Endothelial cell (in vitro differentiated cells): ENCODE results near the gene RPTOR. TPM values are rescaled to one million over a fixed set of nuclear protein-coding genes. Genes with fewer than 3 reads are reported as not detected.

Source experiments
- DNase-seq: peaks from one replicate; pipeline ENCODE4 v3.0.0; 2021; ENCODE audit warnings: low spot score
- H3K27ac Mint-ChIP-seq: one replicate; pipeline ENCODE4 v1.8.0; 2021; ENCODE audit warnings: mixed read lengths, inconsistent platforms; ENCODE audit not compliant: unreplicated experiment
- H3K27me3 Mint-ChIP-seq: one replicate; pipeline ENCODE4 v1.8.0; 2021; ENCODE audit warnings: mild to moderate bottlenecking, moderate library complexity, mixed read lengths, inconsistent platforms; ENCODE audit not compliant: unreplicated experiment
- H3K36me3 Mint-ChIP-seq: one replicate; pipeline ENCODE4 v1.8.0; 2021; ENCODE audit warnings: mild to moderate bottlenecking, low read depth, mixed read lengths, inconsistent platforms; ENCODE audit not compliant: unreplicated experiment
- H3K4me1 Mint-ChIP-seq: one replicate; pipeline ENCODE4 v1.8.0; 2021; ENCODE audit warnings: mild to moderate bottlenecking, mixed read lengths, inconsistent platforms; ENCODE audit not compliant: unreplicated experiment
- H3K4me3 Mint-ChIP-seq: one replicate; pipeline ENCODE4 v1.8.0; 2021; ENCODE audit warnings: mild to moderate bottlenecking, mixed read lengths, inconsistent platforms; ENCODE audit not compliant: unreplicated experiment
- H3K9me3 Mint-ChIP-seq: one replicate; pipeline ENCODE4 v1.8.0; 2021; ENCODE audit warnings: mixed read lengths, inconsistent platforms; ENCODE audit not compliant: unreplicated experiment
- total RNA-seq: library from RNA; stranded (reverse); fragmentation: NEBNext Ultra II Directional; extraction: Animal tissue kit (Norgen Biotek cat#: 25700); gene quantifications from one replicate; pipeline ENCODE4 v1.2.1, GENCODE V29; 2021; ENCODE audit not compliant: unreplicated experiment
- TF ChIP-seq, protein P1 (sequence below): fragments of 200-600 bp; sonication (generic); IDR thresholded peaks from one replicate; pipeline ENCODE4 v1.5.0; 2021; ENCODE audit warnings: antibody characterized with exemption; ENCODE audit not compliant: unreplicated experiment

The RPTOR gene
- total RNA-seq, 1 donor from 2014 or later: 36.7 TPM

DNA sequence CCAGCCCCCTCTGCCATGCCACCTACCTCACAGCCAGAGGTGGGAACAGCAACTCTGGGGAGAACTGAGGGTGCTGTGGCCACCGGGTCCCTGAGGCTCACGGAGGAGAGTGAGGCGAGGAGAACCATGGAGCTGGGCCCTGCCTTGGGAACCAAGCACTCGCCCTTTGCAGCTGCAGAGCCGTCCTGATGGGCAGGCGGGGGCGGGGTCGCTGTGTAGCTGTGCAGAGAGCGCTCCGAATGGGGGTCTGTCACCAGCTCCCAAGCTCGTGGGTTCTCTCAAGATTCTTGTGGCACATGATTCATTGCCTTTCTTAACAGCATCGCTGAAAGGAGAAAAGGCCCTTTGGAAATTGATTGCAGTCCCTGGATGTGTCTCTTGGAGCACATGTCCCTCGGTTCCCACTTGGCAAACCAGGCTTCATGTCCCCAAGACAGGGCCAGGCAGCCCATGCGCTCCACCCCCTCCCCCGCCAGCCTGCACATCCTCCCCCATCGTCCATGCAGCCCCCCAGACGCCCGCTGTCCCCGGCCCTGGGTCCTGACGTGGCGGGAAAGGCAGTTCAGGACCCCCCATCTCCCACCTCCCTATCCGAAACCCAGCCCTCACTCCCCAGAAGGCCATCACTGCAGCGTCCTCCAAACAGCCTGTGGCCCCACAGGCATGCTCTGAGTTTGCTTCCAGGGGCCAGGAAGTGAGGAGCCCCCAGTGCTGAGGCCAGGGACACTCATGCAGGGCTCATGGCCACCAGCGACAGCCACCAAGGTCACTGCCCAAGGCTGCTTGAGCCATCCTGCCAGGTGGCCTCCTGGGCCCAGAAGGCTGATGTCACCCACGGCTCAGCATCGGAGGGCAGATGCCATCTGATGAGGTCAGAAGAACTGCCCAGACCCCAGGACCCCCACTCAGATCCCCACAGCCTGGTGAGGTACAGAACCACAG lies 426.4 kb downstream of the RPTOR start:
- H3K36me3 Mint-ChIP-seq: no peaks in the 10 kb centered on the region
- H3K4me3 Mint-ChIP-seq: no peak overlapping the region
- DNase-seq: no peak
- peaks cover 6% of the 10 kb centered on the region for H3K27me3 Mint-ChIP-seq
- no peaks in the 10 kb centered on the region for H3K9me3 Mint-ChIP-seq
- no peak overlapping the region for H3K27ac Mint-ChIP-seq
- no peaks in the 10 kb centered on the region for H3K4me1 Mint-ChIP-seq
- TF ChIP-seq, protein P1, sequence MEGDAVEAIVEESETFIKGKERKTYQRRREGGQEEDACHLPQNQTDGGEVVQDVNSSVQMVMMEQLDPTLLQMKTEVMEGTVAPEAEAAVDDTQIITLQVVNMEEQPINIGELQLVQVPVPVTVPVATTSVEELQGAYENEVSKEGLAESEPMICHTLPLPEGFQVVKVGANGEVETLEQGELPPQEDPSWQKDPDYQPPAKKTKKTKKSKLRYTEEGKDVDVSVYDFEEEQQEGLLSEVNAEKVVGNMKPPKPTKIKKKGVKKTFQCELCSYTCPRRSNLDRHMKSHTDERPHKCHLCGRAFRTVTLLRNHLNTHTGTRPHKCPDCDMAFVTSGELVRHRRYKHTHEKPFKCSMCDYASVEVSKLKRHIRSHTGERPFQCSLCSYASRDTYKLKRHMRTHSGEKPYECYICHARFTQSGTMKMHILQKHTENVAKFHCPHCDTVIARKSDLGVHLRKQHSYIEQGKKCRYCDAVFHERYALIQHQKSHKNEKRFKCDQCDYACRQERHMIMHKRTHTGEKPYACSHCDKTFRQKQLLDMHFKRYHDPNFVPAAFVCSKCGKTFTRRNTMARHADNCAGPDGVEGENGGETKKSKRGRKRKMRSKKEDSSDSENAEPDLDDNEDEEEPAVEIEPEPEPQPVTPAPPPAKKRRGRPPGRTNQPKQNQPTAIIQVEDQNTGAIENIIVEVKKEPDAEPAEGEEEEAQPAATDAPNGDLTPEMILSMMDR: no peak

DNA sequence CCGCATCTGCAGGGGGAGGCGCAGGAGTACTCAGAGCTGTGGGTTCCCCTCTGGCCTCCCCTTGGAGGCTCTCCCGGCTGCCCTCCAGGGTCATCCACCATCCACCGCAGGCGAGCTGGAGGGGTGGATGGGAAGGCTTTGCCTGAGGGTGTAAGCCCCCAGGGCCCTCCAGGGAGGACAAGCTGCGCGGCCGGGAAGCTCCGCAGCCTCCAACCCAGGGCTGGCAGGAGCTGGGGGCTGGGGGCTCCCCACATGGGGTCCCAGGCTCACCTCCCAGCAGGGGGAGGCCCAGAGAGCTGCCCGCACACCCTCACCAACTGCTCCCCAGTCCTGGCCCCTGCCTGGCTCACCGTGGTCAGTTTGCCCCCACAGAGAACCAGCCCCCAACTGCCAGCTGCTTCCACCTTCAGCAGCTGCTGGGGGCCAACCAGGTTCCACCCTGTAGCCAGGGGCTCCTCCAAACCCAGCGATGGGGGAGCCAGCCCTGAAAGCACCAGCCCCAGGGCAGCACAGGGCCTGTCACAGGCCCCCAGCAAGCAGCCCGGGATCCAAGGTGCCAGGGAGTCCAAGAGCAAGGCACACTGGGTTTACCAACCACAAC lies 427.2 kb downstream of the RPTOR start:
- no peak overlapping the region for H3K27ac Mint-ChIP-seq
- DNase-seq: no peak
- TF ChIP-seq, protein P1: no peak
- no peak overlapping the region for H3K4me3 Mint-ChIP-seq
- H3K27me3 Mint-ChIP-seq: peaks cover 6% of the 10 kb centered on the region
- H3K4me1 Mint-ChIP-seq: no peaks in the 10 kb centered on the region
- no peaks in the 10 kb centered on the region for H3K36me3 Mint-ChIP-seq
- no peaks in the 10 kb centered on the region for H3K9me3 Mint-ChIP-seq

DNA sequence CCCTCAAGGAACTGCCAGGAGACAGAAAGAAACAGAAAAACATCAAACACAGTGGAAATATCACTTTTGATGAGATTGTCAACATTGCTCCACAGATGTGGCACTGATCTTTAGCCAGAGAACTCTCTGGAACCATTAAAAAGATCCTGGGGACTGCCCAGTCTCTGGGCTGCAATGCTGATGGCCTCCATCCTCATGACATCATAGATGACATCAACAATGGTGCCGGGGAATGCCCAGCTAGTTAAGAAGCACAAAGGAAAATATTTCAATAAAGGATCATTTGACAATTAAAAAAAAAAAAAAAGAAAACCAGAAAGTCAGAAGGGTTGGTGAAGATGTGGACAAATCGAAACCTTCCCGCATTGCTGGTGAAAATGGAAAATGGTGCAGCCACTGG lies 432.1 kb downstream of the RPTOR start:
- Mint-ChIP-seq H3K4me3 (no peak overlapping the region), H3K27me3 (peaks cover 1% of the 10 kb centered on the region), H3K4me1 (peaks cover 5% of the 10 kb centered on the region), H3K36me3 (no peaks in the 10 kb centered on the region), H3K9me3 (no peaks in the 10 kb centered on the region), H3K27ac (no peak overlapping the region)
- TF ChIP-seq, protein P1: no peak
- DNase-seq: no peak

DNA sequence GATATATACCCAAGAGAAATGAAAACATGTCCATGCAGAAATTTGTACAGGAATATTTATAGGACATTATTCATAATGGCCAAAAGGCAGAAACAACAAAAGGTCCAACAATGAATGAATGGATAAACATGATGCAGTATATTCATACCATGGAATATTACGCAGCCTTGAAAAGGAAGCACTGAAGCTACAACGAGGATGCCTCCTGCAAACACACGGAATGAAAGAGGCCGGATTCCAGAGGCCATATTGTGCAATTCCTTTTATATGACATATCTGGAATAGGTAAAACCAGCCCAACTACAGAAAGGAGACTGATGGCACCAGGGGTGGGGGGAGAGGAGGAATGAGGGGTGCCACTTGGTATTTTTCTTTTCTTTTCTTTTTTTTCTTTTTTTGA lies 432.5 kb downstream of the RPTOR start:
- peaks cover 5% of the 10 kb centered on the region for H3K4me1 Mint-ChIP-seq
- no peak overlapping the region for H3K4me3 Mint-ChIP-seq
- no peaks in the 10 kb centered on the region for H3K36me3 Mint-ChIP-seq
- TF ChIP-seq, protein P1: no peak
- no peak for DNase-seq
- no peaks in the 10 kb centered on the region for H3K9me3 Mint-ChIP-seq
- peaks cover 1% of the 10 kb centered on the region for H3K27me3 Mint-ChIP-seq
- no peak overlapping the region for H3K27ac Mint-ChIP-seq
